Measurements from ENCODE around the gene TRIM65.
"Not testable (repeated sequence)": the region's sequence is repeated elsewhere in the genome, so short reads cannot be mapped to it uniquely, and the experiment has no call there.

Gene TRIM65

DNA sequence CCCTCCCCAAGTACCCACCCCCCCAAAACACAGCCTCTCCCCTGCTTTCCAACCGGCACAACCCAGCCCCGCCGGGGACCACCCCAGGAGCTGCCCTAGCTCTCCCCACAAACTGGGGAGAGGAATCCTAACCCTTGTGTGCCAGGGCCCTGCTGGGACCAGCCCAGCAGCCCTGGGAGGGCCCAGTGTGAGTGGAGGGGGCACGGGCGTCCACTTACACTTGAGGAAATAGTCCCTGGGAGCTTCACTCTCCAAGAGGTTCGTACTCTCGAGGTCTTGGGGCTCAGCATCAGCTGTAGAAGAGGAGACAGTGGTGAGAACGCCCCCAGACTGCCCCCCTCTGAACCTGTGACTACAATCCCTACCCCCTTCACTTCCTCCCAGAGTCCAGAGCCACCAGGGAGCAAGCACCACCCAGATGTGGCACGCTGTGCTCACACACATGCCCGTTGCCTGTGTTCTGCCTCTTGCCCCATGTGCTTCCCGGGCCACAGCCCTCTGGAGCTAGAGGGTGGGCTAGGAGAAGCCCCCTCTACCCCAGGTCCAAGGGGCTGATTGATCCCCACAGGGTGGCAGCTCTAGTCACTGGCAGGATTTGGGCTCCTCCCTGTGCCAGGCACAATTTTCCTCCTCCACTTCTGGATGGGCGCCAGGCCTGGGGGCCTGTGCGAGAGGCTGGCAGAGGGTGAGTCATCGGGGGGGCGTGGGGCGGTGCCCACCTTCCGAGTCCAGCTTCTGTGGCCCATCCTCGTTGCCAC, 21.4 kb downstream of the TRIM65 start:
- DNase-seq (ENCODE audit: low spot score), result no peak

- DNase-seq (ENCODE audit: low spot score), result no peak
Observed at GRCh38 chr17:75874323-75875181, 22.2 kb downstream of the TRIM65 start.

- DNase-seq (ENCODE audit: low spot score), result no peak
Observed at GRCh38 chr17:75873587-75874322, 23.0 kb downstream of the TRIM65 start.

GRCh38 chr17:75872434-75873351, 24.1 kb downstream of the TRIM65 start:
- DNase-seq (ENCODE audit: low spot score), result peak; percentile 43

DNA sequence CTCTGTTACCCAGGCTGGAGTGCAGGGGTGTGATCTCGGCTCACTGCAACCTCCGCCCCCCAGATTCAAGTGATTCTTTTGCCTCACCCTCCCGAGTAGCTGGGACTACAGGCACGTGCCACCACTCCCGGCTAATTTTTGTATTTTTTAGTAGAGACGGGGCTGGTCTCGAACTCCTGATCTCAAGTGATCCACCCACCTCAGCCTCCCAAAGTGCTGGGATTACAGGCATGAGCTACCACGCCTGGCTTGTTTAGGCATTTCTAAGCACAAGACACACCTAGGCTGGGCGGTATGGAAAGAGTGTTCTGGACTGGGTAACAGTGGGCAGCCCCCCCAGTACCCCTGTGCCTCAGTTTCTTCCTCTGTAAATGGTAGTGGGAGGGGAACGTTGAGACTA, 26.5 kb downstream of the TRIM65 start:
- DNase-seq (ENCODE audit: low spot score), result not testable (repeated sequence)

DNA sequence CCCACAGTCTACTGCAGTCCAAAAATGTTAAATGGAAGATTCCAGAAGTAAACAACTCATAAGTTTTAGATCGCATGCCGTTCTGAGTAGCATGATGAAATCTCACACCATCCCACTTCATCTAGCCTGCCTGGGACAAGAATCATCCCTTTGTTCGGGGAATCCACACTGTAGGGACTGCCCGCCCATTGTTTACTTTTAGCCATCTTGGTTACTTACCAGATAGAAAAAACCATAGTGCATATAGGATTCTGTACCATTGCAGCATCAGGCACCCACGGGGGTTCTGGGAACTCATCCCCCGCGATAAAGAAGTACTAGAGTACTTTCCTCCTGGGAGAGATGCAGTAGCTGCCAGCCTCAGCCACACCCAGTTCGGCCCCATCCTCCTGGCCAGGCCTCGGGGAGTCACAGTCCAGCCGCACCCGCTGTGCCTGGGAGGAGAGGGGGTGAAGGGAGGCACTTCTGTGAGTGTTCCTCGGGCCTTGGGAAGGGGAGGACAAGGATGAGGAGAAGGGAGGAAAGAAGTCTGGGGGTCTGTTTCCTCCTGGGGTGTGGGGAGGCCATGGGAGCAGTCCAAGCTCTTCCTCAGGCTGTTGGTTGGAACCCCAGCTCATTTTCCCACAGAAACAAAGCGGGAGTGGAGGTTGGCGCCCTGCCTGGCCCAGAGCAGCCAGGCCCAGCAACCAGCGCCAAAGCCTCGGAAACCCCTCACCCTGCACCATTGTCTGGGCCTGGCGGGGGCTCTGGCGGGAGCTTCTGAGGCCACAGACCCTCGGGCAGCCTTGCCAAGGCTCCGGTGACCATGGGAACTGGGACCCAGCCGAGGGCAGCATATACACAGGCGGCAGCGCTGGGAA, 27.2 kb downstream of the TRIM65 start:
- no peak for DNase-seq (ENCODE audit: low spot score)

DNA sequence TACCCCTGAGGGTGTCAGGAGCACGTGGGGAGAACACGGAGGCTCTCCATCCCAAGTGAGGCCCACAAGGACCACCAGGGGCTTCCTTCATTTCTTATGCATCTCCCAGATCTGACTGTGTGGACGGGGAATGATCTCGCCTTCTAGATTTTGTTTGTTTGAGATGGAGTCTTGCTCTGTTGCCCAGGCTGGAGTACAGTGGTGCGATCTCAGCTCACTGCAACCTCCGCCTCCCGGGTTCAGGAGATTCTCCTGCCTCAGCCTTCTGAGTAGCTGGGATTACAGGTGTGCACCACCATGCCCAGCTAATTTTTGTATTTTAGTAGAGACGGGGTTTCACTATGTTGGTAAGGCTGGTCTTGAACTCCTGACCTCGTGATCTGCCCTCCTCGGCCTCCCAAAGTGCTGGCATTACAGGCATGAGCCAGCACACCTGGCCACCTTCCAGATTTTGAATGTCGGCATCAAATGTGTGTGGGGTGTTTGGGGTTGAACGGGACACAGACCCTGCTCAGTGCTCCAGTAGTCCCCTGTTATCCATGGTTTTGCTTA, 27.9 kb downstream of the TRIM65 start:
- DNase-seq (ENCODE audit: low spot score), result not testable (repeated sequence)

DNA sequence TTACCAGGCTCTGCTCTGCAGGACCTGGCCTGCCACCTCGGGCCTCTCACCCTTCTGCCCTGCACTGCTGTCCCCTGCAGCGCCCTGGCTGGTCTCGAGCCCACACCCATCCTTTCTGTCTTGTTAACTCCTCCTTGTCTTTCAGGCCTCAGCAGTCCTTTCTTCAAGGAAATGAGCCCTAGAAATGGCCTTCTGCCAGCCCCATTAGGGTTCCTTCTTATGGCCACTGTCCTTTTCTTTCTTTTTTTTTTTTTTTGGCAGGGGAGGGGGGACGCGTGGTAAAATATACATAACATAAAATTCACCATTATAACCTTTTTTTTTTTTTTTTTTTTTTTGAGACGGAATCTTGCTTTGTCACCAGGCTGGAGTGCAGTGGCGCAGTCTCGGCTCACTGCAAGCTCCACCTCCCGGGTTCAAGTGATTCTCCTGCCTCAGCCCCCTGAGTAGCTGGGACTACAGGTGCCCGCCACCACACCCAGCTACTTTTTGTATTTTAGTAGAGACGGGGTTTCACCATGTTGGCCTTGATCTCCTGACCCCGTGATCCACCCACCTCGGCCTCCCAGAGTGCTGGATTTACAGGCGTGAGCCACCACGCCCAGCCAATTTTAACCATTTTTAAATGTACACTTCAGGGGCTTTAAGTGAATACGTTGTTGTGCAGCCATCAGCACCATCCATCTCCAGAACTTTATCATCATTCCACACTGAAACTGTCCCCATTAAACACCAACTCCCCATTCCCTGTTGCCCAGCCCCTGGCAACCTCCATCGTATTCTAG, 31.2 kb downstream of the TRIM65 start:
- not testable (repeated sequence) for DNase-seq (ENCODE audit: low spot score)

GRCh38 chr17:75864887-75865286, 31.9 kb downstream of the TRIM65 start:
- DNase-seq (ENCODE audit: low spot score), result peak; percentile 39

GRCh38 chr17:75864448-75864871, 32.3 kb downstream of the TRIM65 start:
- DNase-seq (ENCODE audit: low spot score), result peak; percentile 82

DNA sequence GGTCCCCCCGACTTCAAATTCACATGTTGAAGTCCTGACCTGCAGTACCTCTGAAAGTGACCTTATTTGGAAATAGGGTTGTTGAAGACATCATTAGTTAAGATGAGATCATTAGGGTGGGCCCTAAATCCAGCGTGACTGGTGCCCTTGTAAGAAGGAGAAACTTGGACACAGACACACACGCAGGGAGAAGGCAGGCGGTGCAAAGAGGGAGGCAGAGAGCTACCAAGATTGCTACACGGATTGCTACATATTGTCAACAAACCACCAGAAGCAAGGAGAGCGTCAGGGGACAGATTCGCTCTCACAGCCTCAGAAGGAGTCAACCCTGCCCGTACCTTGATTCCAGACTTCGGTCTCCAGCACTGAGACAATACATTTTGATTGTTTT, 34.8 kb downstream of the TRIM65 start:
- DNase-seq (ENCODE audit: low spot score), result no peak

GRCh38 chr17:75859358-75859757, 37.4 kb downstream of the TRIM65 start:
- not testable (repeated sequence) for DNase-seq (ENCODE audit: low spot score)

DNA sequence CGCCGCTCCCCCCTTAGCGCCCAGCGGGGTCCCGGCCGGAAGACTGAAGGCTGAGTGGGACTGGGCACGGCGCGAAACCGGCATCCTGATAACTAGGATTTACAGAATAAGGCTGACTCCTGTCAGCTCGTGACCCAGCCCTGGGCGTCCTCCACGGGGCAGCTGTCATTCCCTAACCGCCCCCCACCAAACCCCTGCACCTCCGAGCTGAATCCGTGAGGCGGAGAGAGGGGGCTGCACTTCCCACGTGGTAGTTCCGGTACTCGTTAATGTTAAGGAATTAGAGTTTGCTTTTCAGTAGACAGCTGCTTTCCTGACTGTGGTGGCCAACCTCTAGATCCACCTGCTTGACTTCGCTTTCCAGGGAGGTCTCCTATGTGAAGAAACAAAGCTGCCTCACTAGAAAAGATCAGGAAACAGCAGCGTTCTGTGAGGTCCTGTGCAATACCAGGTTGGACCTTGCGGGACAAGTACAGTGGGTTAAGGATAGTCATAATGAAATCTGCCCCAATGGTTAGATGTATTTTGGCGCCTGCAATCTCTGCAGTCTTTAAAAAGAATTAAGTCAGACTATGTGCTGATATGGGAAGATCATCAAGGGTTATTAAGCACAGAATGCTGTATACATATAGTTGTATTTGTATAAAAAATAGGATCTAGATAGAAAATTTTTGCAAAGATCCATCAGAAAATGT, 40.5 kb downstream of the TRIM65 start:
- DNase-seq (ENCODE audit: low spot score), result peak; percentile 41

- DNase-seq (ENCODE audit: low spot score), result peak; percentile 99
Observed at GRCh38 chr17:75855310-75856061, 41.3 kb downstream of the TRIM65 start, which contains the start of gene WBP2. Gene WBP2 (minus strand): TSS chr17:75855335. CDS start chr17:75855297, 38 bp downstream.

DNA sequence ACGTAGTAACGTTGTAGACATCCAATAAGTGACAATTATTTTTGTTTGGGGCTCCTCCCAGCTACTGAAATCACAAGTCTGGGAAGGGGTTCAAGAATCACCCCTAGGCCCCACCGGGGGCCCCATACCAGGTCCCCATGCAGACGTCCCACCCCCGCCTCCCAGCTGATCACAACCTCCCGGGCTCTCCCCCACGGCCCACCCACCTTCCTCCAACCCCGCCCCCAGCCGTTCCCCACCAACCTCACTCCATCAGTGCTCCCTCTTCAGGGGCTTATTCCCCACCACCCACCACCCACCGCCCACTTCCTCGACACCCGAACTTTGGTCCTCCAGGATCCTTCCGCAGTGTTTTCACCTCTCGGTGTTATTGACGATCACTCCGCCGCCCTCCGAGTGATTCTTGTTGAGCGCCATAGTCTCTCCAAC, 41.9 kb downstream of the TRIM65 start:
- no peak for DNase-seq (ENCODE audit: low spot score)

- DNase-seq (ENCODE audit: low spot score), result no peak
Observed at GRCh38 chr17:75854101-75854748, 42.5 kb downstream of the TRIM65 start.

GRCh38 chr17:75853433-75853832, 43.3 kb downstream of the TRIM65 start:
- no peak for DNase-seq (ENCODE audit: low spot score)

Measured in activated CD4-positive, alpha-beta T cell treated with anti-CD3 and anti-CD28 coated beads, Interleukin-2, Interleukin-4, amounts not matched to agents 100 ng/mL and 50 ng/mL, durations not matched to agents 16 hours and 8 hours (primary cell).